CD4-positive, CD25-positive, alpha-beta regulatory T cell (primary cell): ENCODE results near the gene KRT26. TPM values are rescaled to one million over a fixed set of nuclear protein-coding genes. Genes with fewer than 3 reads are reported as not detected.

Experiments
- ATAC-seq, 2 donors: fragments of 150-1000 bp; cut with Tn5 transposase; one replicate each; pipeline ENCODE4 v1.10.0; 2021; ENCODE audit warnings: low read depth in 2 of 2, moderate number of reproducible peaks in 2 of 2, moderate library complexity in 1 of 2
- DNase-seq, 3 donors: peaks; one replicate each; pipeline versions ENCODE4 v3.0.0 to v3.0.0-alpha.2; 2012 to 2022; ENCODE audit warnings: mixed read lengths in 1 of 3
- H3K27ac ChIP-seq: one replicate; pipeline ENCODE4 v1.7.0; 2013; ENCODE audit warnings: mild to moderate bottlenecking, low read length; ENCODE audit not compliant: insufficient read depth, poor library complexity, severe bottlenecking
- H3K27me3 ChIP-seq: one replicate; pipeline ENCODE4 v1.7.0; 2013; ENCODE audit warnings: low read length; ENCODE audit not compliant: control insufficient read depth, insufficient read depth
- H3K36me3 ChIP-seq: one replicate; pipeline ENCODE4 v1.7.0; 2013; ENCODE audit warnings: mild to moderate bottlenecking, low read length, moderate library complexity; ENCODE audit not compliant: control insufficient read depth, insufficient read depth
- H3K4me1 ChIP-seq: 2 replicates; pipeline ENCODE4 v1.7.0; 2013; ENCODE audit warnings: mild to moderate bottlenecking, low read length; ENCODE audit not compliant: insufficient read depth, control insufficient read depth, poor library complexity, severe bottlenecking
- H3K4me3 ChIP-seq: one replicate; pipeline ENCODE4 v1.7.0; 2013; ENCODE audit warnings: low read depth, mild to moderate bottlenecking, low read length, moderate library complexity
- H3K9me3 ChIP-seq, 2 experiments: 1 replicate in 1 of 2; 2 replicates in 1 of 2; pipeline ENCODE4 v1.7.0; 2013; ENCODE audit warnings: low read length in 2 of 2, mild to moderate bottlenecking in 1 of 2, moderate library complexity in 1 of 2; ENCODE audit not compliant: control insufficient read depth in 2 of 2
- H3K27ac Mint-ChIP-seq, 3 donors: one replicate each; pipeline ENCODE4 v1.8.0; 2020 to 2022; ENCODE audit warnings: mild to moderate bottlenecking in 3 of 3, mixed read lengths in 3 of 3, moderate library complexity in 2 of 3
- H3K27me3 Mint-ChIP-seq: one replicate; pipeline ENCODE4 v1.8.0; 2022; ENCODE audit warnings: mild to moderate bottlenecking, mixed read lengths
- H3K36me3 Mint-ChIP-seq: one replicate; pipeline ENCODE4 v1.8.0; 2020; ENCODE audit warnings: mixed read lengths
- H3K4me1 Mint-ChIP-seq, 4 donors: one replicate each; pipeline ENCODE4 v1.8.0; 2020 to 2022; ENCODE audit warnings: mixed read lengths in 4 of 4, mild to moderate bottlenecking in 1 of 4
- H3K4me3 Mint-ChIP-seq, 4 donors: one replicate each; pipeline ENCODE4 v1.8.0; 2020 to 2022; ENCODE audit warnings: mild to moderate bottlenecking in 4 of 4, mixed read lengths in 4 of 4, moderate library complexity in 3 of 4
- H3K9me3 Mint-ChIP-seq, 7 donors: one replicate each; pipeline ENCODE4 v1.8.0; 2020 to 2022; ENCODE audit warnings: mixed read lengths in 7 of 7, mild to moderate bottlenecking in 3 of 7, moderate library complexity in 2 of 7
- polyA plus RNA-seq, 4 donors: library from polyadenylated mRNA; unstranded; fragments of 300-500 nt; fragmentation: Illumina TruSeq; gene quantifications; one replicate each; pipeline ENCODE4 v1.2.3, GENCODE V29; 2021
- total RNA-seq: library from RNA; stranded (reverse); gene quantifications from one replicate; pipeline ENCODE4 v1.2.3, GENCODE V29; 2022

KRT26 gene
- total and polyA plus RNA-seq, 5 donors from 2014 or later = not detected

DNA sequence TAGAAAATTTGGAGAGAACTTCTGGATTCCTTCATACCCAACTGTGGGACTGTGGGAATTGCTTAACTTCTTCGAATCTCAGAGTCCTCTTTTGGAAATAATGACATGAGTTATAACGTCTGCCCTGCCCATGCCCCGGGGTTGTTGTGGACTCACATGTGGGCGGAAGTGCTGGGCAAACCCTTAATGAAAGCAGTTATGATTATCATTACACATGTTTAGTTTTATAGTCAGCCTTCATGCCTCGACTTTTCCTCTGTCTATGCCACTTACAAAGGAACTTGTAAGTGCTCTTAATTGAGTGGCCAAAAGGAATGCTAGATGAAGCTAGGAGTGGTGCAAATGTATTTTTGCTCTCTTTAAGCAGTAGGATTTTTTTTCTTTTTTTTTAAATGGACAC is 6.5 kb upstream of the KRT26 start:
- H3K4me3 ChIP-seq = no peak overlapping the region
- no peaks in the 10 kb centered on the region for H3K36me3 ChIP-seq
- H3K36me3 Mint-ChIP-seq = no peaks in the 10 kb centered on the region
- H3K27me3 Mint-ChIP-seq = peaks cover 85% of the 10 kb centered on the region
- no peak for ATAC-seq
- H3K4me1 ChIP-seq = peaks cover 6% of the 10 kb centered on the region
- no peak overlapping the region for H3K4me3 Mint-ChIP-seq
- H3K27ac Mint-ChIP-seq = no peak overlapping the region
- peaks cover 0 to 7% (median 0%) of the 10 kb centered on the region in 4 donors for H3K4me1 Mint-ChIP-seq
- no peaks in the 10 kb centered on the region for H3K9me3 ChIP-seq
- peaks cover 0 to 2% (median 0%) of the 10 kb centered on the region in 7 donors for H3K9me3 Mint-ChIP-seq
- peaks cover 32% of the 10 kb centered on the region for H3K27me3 ChIP-seq
- H3K27ac ChIP-seq = no peak overlapping the region
- DNase-seq = no peak

DNA sequence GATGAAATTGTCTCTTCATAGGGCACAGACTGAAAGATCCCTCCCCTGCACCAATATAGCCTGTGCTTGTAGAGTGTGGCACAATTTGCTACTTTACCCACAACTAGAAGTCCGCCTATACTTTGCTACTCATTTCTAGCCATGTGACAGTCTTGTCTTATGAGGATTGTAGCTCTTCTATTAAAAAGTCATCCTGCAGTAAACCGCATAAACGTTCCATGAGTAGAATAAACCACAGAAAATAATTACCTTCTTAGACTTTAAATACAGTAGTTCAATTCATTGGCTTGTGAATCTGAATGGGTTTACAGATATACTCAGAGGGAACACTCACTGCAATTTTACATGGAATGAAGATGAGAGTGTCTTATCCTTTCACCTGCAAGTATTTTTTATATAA is 6.0 kb upstream of the KRT26 start:
- Mint-ChIP-seq H3K4me1 (peaks cover 0 to 7% (median 0%) of the 10 kb centered on the region in 4 donors), H3K4me3 (peak overlapping the region in 1 of 4 donors; percentile 44), H3K27me3 (peaks cover 81% of the 10 kb centered on the region), H3K36me3 (no peaks in the 10 kb centered on the region), H3K27ac (no peak overlapping the region), H3K9me3 (peaks cover 0 to 2% (median 0%) of the 10 kb centered on the region in 7 donors)
- Histone ChIP-seq H3K36me3 (no peaks in the 10 kb centered on the region), H3K27ac (no peak overlapping the region), H3K4me3 (no peak overlapping the region), H3K4me1 (peaks cover 6% of the 10 kb centered on the region), H3K27me3 (peaks cover 30% of the 10 kb centered on the region), H3K9me3 (no peaks in the 10 kb centered on the region)
- DNase-seq (no peak), ATAC-seq (no peak)

DNA sequence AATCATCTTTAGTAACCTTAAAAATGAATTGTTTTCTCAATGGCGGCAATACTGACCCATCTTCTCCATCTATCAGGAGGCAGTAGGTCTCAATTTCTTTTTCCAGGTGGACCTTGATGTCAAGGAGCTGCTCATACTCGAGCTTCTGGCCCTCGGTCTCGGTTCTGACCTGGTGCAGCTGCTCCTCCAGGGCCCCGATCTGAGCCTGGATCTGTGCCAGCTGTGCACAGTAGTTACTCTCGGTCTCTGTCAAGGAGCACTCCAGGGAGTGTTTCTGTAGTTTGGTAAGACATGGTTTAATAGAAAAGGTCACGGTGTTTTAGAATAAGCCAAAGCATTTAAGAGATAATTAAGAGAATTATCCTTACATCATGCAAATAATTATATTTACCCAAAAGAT is 5.5 kb upstream of the KRT26 start:
- Mint-ChIP-seq H3K9me3 (peaks cover 0 to 2% (median 0%) of the 10 kb centered on the region in 7 donors), H3K27me3 (peaks cover 81% of the 10 kb centered on the region), H3K4me1 (peaks cover 0 to 7% (median 0%) of the 10 kb centered on the region in 4 donors), H3K4me3 (no peak overlapping the region), H3K27ac (peak overlapping the region in 1 of 3 donors; percentile 52), H3K36me3 (no peaks in the 10 kb centered on the region)
- Histone ChIP-seq H3K36me3 (no peaks in the 10 kb centered on the region), H3K9me3 (no peaks in the 10 kb centered on the region), H3K27ac (no peak overlapping the region), H3K4me3 (no peak overlapping the region), H3K4me1 (peaks cover 6% of the 10 kb centered on the region), H3K27me3 (peaks cover 29% of the 10 kb centered on the region)
- ATAC-seq (no peak), DNase-seq (no peak)

DNA sequence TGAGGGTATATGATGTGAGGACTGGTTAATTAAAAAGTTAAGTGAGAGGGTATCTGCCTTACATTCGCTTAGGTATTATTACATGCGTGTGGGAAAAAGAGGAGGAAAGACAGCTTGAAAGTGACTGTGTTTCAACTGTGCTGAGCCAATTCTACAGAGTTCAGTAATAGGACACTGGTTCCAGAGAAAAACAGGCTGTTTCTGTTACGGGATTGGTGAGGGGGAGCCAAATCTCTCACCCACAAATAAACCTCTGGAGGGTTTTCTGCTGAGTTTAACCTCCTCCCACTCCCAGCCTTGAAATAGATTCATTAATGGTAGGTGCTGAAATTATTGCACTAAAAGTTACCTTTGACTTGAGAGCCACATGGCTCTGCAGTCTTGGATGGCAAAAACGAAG is 3.9 kb upstream of the KRT26 start:
- Mint-ChIP-seq H3K27ac (no peak overlapping the region), H3K4me1 (peaks cover 0 to 7% (median 0%) of the 10 kb centered on the region in 4 donors), H3K36me3 (no peaks in the 10 kb centered on the region), H3K27me3 (peaks cover 77% of the 10 kb centered on the region), H3K9me3 (no peaks in the 10 kb centered on the region), H3K4me3 (no peak overlapping the region)
- Histone ChIP-seq H3K4me1 (peaks cover 6% of the 10 kb centered on the region), H3K27ac (no peak overlapping the region), H3K27me3 (peaks cover 28% of the 10 kb centered on the region), H3K9me3 (no peaks in the 10 kb centered on the region), H3K36me3 (no peaks in the 10 kb centered on the region), H3K4me3 (no peak overlapping the region)
- no peak for DNase-seq
- no peak for ATAC-seq

DNA sequence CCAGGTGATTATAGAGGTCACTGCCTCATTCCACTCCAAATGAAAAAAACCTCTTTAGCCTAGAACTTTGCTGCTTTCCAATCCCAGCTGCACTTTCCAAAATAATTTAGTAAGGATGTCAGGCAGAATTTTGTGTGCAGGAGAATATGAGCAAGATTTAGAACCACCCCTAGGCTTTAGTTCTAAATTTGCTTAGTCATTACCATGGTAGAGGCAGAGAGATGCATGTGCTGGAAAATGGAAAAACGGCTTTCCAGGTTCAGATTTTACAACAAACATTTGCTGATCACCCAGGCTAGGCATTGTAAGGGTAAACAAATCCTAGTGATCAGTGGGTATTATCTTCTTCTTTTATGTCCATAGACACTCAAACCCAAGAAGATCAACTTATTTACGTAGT is 6.3 kb downstream of the KRT26 start:
- H3K9me3 ChIP-seq = peaks cover 27 to 32% of the 10 kb centered on the region in 2 experiments
- Mint-ChIP-seq H3K27ac (no peak overlapping the region), H3K9me3 (peaks cover 0 to 31% (median 13%) of the 10 kb centered on the region in 7 donors), H3K4me1 (no peaks in the 10 kb centered on the region), H3K36me3 (no peaks in the 10 kb centered on the region), H3K27me3 (peaks cover 37% of the 10 kb centered on the region), H3K4me3 (no peak overlapping the region)
- no peak overlapping the region for H3K4me3 ChIP-seq
- no peaks in the 10 kb centered on the region for H3K36me3 ChIP-seq
- DNase-seq = no peak
- H3K4me1 ChIP-seq = no peaks in the 10 kb centered on the region
- ATAC-seq = no peak
- peaks cover 33% of the 10 kb centered on the region for H3K27me3 ChIP-seq
- no peak overlapping the region for H3K27ac ChIP-seq

DNA sequence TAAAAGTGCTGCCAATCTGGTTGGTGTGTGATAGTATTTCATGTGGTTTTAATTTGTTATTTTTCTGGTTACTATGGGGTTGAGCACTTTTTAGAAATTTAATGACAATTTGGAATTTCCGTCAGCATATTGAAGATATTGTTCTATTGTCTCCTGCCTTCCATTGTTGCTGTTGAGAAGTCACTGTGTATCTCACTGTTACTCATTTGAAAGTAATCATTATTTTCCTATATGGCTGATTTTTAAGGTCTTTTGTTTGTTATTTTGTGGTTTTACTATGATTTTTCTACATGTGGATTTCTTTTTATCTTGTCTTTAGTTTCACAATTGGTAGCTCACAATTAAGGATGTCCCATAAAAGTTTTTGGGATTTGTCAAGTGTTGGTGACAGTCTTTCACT is 8.2 kb downstream of the KRT26 start:
- H3K4me1 ChIP-seq = no peaks in the 10 kb centered on the region
- no peak overlapping the region for H3K27ac ChIP-seq
- no peaks in the 10 kb centered on the region for H3K36me3 Mint-ChIP-seq
- H3K4me1 Mint-ChIP-seq = no peaks in the 10 kb centered on the region
- H3K9me3 ChIP-seq = peaks cover 46 to 51% of the 10 kb centered on the region in 2 experiments
- peaks cover 47% of the 10 kb centered on the region for H3K27me3 Mint-ChIP-seq
- no peak overlapping the region for H3K4me3 ChIP-seq
- no peak overlapping the region for H3K27ac Mint-ChIP-seq
- peaks cover 36% of the 10 kb centered on the region for H3K27me3 ChIP-seq
- peaks cover 8 to 49% (median 23%) of the 10 kb centered on the region in 7 donors for H3K9me3 Mint-ChIP-seq
- DNase-seq (no peak), ATAC-seq (no peak)
- H3K36me3 ChIP-seq = no peaks in the 10 kb centered on the region
- H3K4me3 Mint-ChIP-seq = no peak overlapping the region

DNA sequence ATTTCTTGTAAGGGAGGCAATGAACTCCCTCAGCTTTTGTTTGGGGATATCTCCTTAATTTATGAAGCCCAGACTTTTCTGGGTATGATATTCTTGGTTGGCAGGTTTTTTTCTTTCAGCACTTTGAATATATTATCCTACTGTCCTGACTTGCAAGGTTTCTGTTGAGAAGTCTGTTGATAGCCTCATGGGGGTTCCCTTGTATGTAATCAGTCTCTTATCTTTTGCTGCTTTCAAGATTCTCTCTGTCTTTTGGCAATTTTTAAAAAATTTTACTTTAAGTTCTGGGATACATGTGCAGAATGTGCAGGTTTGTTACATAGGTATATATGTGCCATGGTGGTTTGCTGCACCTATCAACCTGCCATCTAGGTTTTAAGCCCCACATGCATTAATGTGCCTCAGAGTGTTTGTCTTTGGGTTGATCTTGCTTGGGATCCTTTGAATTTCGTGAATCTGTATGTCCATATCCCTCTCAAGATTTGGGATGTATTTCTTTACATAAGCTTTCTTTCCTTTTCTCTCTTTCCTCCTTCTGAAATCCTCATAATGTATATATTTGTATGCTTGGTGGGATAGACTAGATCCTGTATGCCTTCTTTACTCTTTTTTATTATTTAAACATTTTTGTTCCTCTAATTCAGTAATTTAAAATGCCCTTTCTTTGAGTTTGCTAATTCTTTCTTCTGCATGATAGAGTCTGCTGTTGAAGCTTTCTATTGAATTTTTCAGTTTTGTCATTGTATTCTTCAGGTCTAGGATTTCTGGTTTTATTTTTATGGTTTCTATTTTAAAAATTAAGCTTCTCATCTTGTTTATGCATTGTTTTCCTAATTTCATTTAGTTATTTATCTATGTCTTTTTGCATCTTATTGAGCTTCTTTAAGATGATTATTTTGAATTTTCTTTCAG is 11.6 kb downstream of the KRT26 start:
- H3K9me3 Mint-ChIP-seq = peaks cover 8 to 58% (median 29%) of the 10 kb centered on the region in 7 donors

More for the DNA sequence above, 11.6 kb downstream of the KRT26 start:
- no peaks in the 10 kb centered on the region for H3K4me1 Mint-ChIP-seq
- peak overlapping the region in 1 of 3 donors; percentile 34 for H3K27ac Mint-ChIP-seq
- no peaks in the 10 kb centered on the region for H3K4me1 ChIP-seq
- H3K36me3 ChIP-seq = no peaks in the 10 kb centered on the region
- H3K4me3 Mint-ChIP-seq = no peak overlapping the region
- H3K9me3 ChIP-seq = peaks cover 50 to 51% of the 10 kb centered on the region in 2 experiments
- H3K4me3 ChIP-seq = no peak overlapping the region
- H3K36me3 Mint-ChIP-seq = no peaks in the 10 kb centered on the region
- no peak for ATAC-seq
- DNase-seq = no peak
- peaks cover 45% of the 10 kb centered on the region for H3K27me3 Mint-ChIP-seq
- no peak overlapping the region for H3K27ac ChIP-seq
- peaks cover 30% of the 10 kb centered on the region for H3K27me3 ChIP-seq
